ENCODE measurements around the gene KCNQ1. TPM values are rescaled to one million over a fixed set of nuclear protein-coding genes. Genes with fewer than 3 reads are reported as not detected.
"Not testable (repeated sequence)": the region's sequence is repeated elsewhere in the genome, so short reads cannot be mapped to it uniquely, and the experiment has no call there.

Gene KCNQ1
- total RNA-seq, 1 donor from 2014 or later: 0.31 TPM

- no peak for DNase-seq
These were observed 29.5 kb downstream of the KCNQ1 start for GRCh38 chr11:2474059-2474901.

- no peak for DNase-seq
These were observed 30.5 kb downstream of the KCNQ1 start for GRCh38 chr11:2475136-2475918.

GRCh38 chr11:2477254-2477653, 32.4 kb downstream of the KCNQ1 start:
- DNase-seq: no peak

- no peak for DNase-seq
These were observed 33.1 kb downstream of the KCNQ1 start for GRCh38 chr11:2477936-2478335.

- not testable (repeated sequence) for DNase-seq
These were observed 35.5 kb downstream of the KCNQ1 start for GRCh38 chr11:2480067-2480873.

GRCh38 chr11:2480874-2481220, 36.0 kb downstream of the KCNQ1 start:
- no peak for DNase-seq

- no peak for DNase-seq
These were observed 36.4 kb downstream of the KCNQ1 start for GRCh38 chr11:2481253-2481652.

- no peak for DNase-seq
These were observed 37.4 kb downstream of the KCNQ1 start for GRCh38 chr11:2482204-2482603.

GRCh38 chr11:2482745-2483144, 37.9 kb downstream of the KCNQ1 start:
- no peak for DNase-seq

- DNase-seq: no peak
These were observed 38.6 kb downstream of the KCNQ1 start for GRCh38 chr11:2483426-2483825.

GRCh38 chr11:2484576-2485125, 39.8 kb downstream of the KCNQ1 start:
- no peak for DNase-seq

GRCh38 chr11:2488004-2488403, 43.2 kb downstream of the KCNQ1 start:
- no peak for DNase-seq

- no peak for DNase-seq
These were observed 44.3 kb downstream of the KCNQ1 start for GRCh38 chr11:2489083-2489482.

- not testable (repeated sequence) for DNase-seq
These were observed 53.1 kb downstream of the KCNQ1 start for GRCh38 chr11:2497951-2498350.

GRCh38 chr11:2498750-2499149, 53.9 kb downstream of the KCNQ1 start:
- DNase-seq: no peak

- DNase-seq: no peak
These were observed 62.5 kb downstream of the KCNQ1 start for GRCh38 chr11:2507212-2507901.

- no peak for DNase-seq
These were observed 63.3 kb downstream of the KCNQ1 start for GRCh38 chr11:2507945-2508749.

- no peak for DNase-seq
These were observed 64.0 kb downstream of the KCNQ1 start for GRCh38 chr11:2508793-2509192.

- no peak for DNase-seq
These were observed 64.7 kb downstream of the KCNQ1 start for GRCh38 chr11:2509481-2510001.

- DNase-seq: no peak
These were observed 66.0 kb downstream of the KCNQ1 start for GRCh38 chr11:2510626-2511402.
